WTC11 (cell line): ENCODE data around the gene FBXL7. TPM values are rescaled to one million over a fixed set of nuclear protein-coding genes. Genes with fewer than 3 reads are reported as not detected.

Source experiments
- ATAC-seq: fragments of 200-7000 bp; cut with Tn5 transposase; 2 replicates; pipeline ENCODE4 v1.10.0; 2021; ENCODE audit warnings: mild to moderate bottlenecking, moderate library complexity
- CTCF ChIA-PET: fragments of 300-600 bp; sonication (Branson Sonifier 250); formaldehyde crosslinking; loops from one replicate; lab custom pipeline; 2021; ENCODE audit warnings: antibody characterized with exemption; lab: Charles Lee
- POLR2A ChIA-PET: fragments of 350-600 bp; sonication (Branson Sonifier 250); formaldehyde crosslinking; loops from one replicate; lab custom pipeline; 2021; ENCODE audit warnings: antibody characterized with exemption; lab: Charles Lee
- DNase-seq: peaks from one replicate; pipeline ENCODE4 v3.0.0; 2021; ENCODE audit warnings: low spot score
- H3K27ac Mint-ChIP-seq: 2 replicates; pipeline ENCODE4 v1.8.0; 2021; ENCODE audit warnings: mixed read lengths
- H3K27me3 Mint-ChIP-seq: 2 replicates; pipeline ENCODE4 v1.8.0; 2021; ENCODE audit warnings: low read depth, mild to moderate bottlenecking, moderate library complexity, mixed read lengths
- H3K36me3 Mint-ChIP-seq: 2 replicates; pipeline ENCODE4 v1.8.0; 2021; ENCODE audit warnings: mixed read lengths
- H3K4me1 Mint-ChIP-seq: 2 replicates; pipeline ENCODE4 v1.8.0; 2022; ENCODE audit warnings: mixed read lengths
- H3K4me3 Mint-ChIP-seq: 2 replicates; pipeline ENCODE4 v1.8.0; 2021; ENCODE audit warnings: mild to moderate bottlenecking, moderate library complexity, mixed read lengths
- H3K9me3 Mint-ChIP-seq: 2 replicates; pipeline ENCODE4 v1.8.0; 2021; ENCODE audit warnings: mixed read lengths
- EMX1 ChIP-seq: fragments of 250-450 bp; sonication (Bioruptor Pico); IDR thresholded peaks from 2 replicates; pipeline ENCODE4 v1.8.0; 2021; ENCODE audit warnings: mild to moderate bottlenecking
- FOXJ3 ChIP-seq: sonication (generic); formaldehyde crosslinking; IDR thresholded peaks from 2 replicates; pipeline ENCODE4 v1.9.0; 2021; ENCODE audit warnings: missing genetic modification reagents, mild to moderate bottlenecking, borderline replicate concordance
- FOXP1 ChIP-seq: sonication (generic); formaldehyde crosslinking; IDR thresholded peaks from 2 replicates; pipeline ENCODE4 v1.8.0; 2022; ENCODE audit warnings: missing genetic modification reagents, mild to moderate bottlenecking, moderate library complexity, borderline replicate concordance
- GABPB1 ChIP-seq: sonication (generic); formaldehyde crosslinking; IDR thresholded peaks from 2 replicates; pipeline ENCODE4 v1.8.1; 2023; ENCODE audit warnings: mild to moderate bottlenecking, missing genetic modification reagents
- GTF2I ChIP-seq: fragments of 250-450 bp; sonication (Bioruptor Pico); conservative IDR thresholded peaks from 2 replicates; pipeline ENCODE4 v1.4.0; 2021; ENCODE audit warnings: mild to moderate bottlenecking
- HMGA2 ChIP-seq: fragments of 250-450 bp; sonication (Bioruptor Pico); IDR thresholded peaks from 2 replicates; pipeline ENCODE4 v1.4.0; 2021; ENCODE audit warnings: mild to moderate bottlenecking, moderate library complexity
- MXD4 ChIP-seq: fragments of 250-450 bp; sonication (Bioruptor Pico); IDR thresholded peaks from 2 replicates; pipeline ENCODE4 v1.8.0; 2021; ENCODE audit warnings: mild to moderate bottlenecking, moderate library complexity, borderline replicate concordance
- NFATC4 ChIP-seq: fragments of 250-450 bp; sonication (Bioruptor Pico); IDR thresholded peaks from 2 replicates; pipeline ENCODE4 v1.9.0; 2021; ENCODE audit warnings: mild to moderate bottlenecking
- NFE2L1 ChIP-seq: sonication (generic); formaldehyde crosslinking; IDR thresholded peaks from 2 replicates; pipeline ENCODE4 v1.8.1; 2023; ENCODE audit warnings: missing genetic modification reagents
- PRRX2 ChIP-seq: fragments of 250-450 bp; sonication (Bioruptor Pico); IDR thresholded peaks from 2 replicates; pipeline ENCODE4 v1.8.0; 2021; ENCODE audit warnings: mild to moderate bottlenecking
- SOX15 ChIP-seq: fragments of 250-450 bp; sonication (Bioruptor Pico); IDR thresholded peaks from 2 replicates; pipeline ENCODE4 v1.9.0; 2021; ENCODE audit warnings: mild to moderate bottlenecking
- TEAD4 ChIP-seq: sonication (generic); formaldehyde crosslinking; IDR thresholded peaks from 2 replicates; pipeline ENCODE4 v1.8.0; 2022; ENCODE audit warnings: mild to moderate bottlenecking, missing genetic modification reagents
- TP53 ChIP-seq: sonication (generic); formaldehyde crosslinking; IDR thresholded peaks from 2 replicates; pipeline ENCODE4 v1.8.1; 2023; ENCODE audit warnings: mild to moderate bottlenecking, missing genetic modification reagents
- ZNF121 ChIP-seq: sonication (generic); formaldehyde crosslinking; IDR thresholded peaks from 2 replicates; pipeline ENCODE4 v1.8.0; 2023; ENCODE audit warnings: missing genetic modification reagents
- ZNF138 ChIP-seq: sonication (generic); formaldehyde crosslinking; conservative IDR thresholded peaks from 2 replicates; pipeline ENCODE4 v1.8.1; 2022; ENCODE audit warnings: mild to moderate bottlenecking, moderate library complexity, missing genetic modification reagents
- ZNF317 ChIP-seq: sonication (generic); formaldehyde crosslinking; IDR thresholded peaks from 2 replicates; pipeline ENCODE4 v1.8.1; 2023; ENCODE audit warnings: low read depth, mild to moderate bottlenecking, moderate library complexity, missing genetic modification reagents, borderline replicate concordance
- total RNA-seq: library from RNA; stranded (reverse); gene quantifications from 3 replicates; pipeline ENCODE4 v1.2.3, GENCODE V29; 2021
- TF ChIP-seq, protein P1 (sequence below): fragments of 250-450 bp; sonication (Bioruptor Pico); IDR thresholded peaks from 2 replicates; pipeline ENCODE4 v1.9.0; 2021; ENCODE audit warnings: mild to moderate bottlenecking
- TF ChIP-seq, protein P2 (sequence below): fragments of 250-450 bp; sonication (Bioruptor Pico); IDR thresholded peaks from 2 replicates; pipeline ENCODE4 v1.8.0; 2021; ENCODE audit warnings: mild to moderate bottlenecking
- TF ChIP-seq, protein P3 (sequence below): sonication (generic); formaldehyde crosslinking; IDR thresholded peaks from 2 replicates; pipeline ENCODE4 v1.8.1; 2022; ENCODE audit warnings: low read depth, mild to moderate bottlenecking, moderate library complexity, missing genetic modification reagents, borderline replicate concordance
- TF ChIP-seq, protein P4 (sequence below): fragments of 250-450 bp; sonication (Bioruptor Pico); IDR thresholded peaks from 2 replicates; pipeline ENCODE4 v2.1.2; 2022; ENCODE audit warnings: mild to moderate bottlenecking, moderate library complexity
- TF ChIP-seq, protein P5 (sequence below): sonication (generic); formaldehyde crosslinking; IDR thresholded peaks from 2 replicates; pipeline ENCODE4 v1.8.0; 2022; ENCODE audit warnings: mild to moderate bottlenecking, missing genetic modification reagents
- TF ChIP-seq, protein P6 (sequence below): sonication (generic); formaldehyde crosslinking; IDR thresholded peaks from 2 replicates; pipeline ENCODE4 v1.8.0; 2022; ENCODE audit warnings: mild to moderate bottlenecking, missing genetic modification reagents
- TF ChIP-seq, protein P7 (sequence below): sonication (generic); formaldehyde crosslinking; IDR thresholded peaks from 2 replicates; pipeline ENCODE4 v1.8.1; 2023; ENCODE audit warnings: mild to moderate bottlenecking, missing genetic modification reagents
- TF ChIP-seq, protein P8 (sequence below): sonication (generic); formaldehyde crosslinking; IDR thresholded peaks from 2 replicates; pipeline ENCODE4 v1.8.1; 2022; ENCODE audit warnings: mild to moderate bottlenecking, missing genetic modification reagents, moderate library complexity, borderline replicate concordance

Gene FBXL7
- total RNA-seq, 1 experiment from 2014 or later = 13.8 TPM

DNA sequence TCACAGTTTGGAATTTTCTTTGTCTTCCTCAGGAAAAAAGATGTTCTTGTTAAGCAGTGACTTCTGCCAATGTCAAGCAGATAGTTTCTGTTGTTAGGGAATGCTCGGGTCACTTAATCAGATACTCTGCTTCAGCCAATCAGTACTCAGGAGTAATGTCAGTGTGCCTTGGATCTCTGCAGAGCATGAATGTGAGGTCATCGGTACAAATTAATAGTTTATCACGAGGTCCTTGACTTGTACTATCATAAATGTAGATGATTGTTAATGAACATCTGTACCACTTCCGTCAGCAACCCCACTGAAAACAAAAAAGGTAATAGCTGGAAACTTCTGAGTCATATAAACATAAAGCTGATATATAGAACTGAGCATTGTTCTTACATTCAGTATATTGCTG, 73.6 kb downstream of the FBXL7 start:
- TF ChIP-seq SOX15 (CRISPR knock-in tag) = no peak
- no peak for TF ChIP-seq FOXP1 (CRISPR knock-in tag)
- TF ChIP-seq, protein P1, sequence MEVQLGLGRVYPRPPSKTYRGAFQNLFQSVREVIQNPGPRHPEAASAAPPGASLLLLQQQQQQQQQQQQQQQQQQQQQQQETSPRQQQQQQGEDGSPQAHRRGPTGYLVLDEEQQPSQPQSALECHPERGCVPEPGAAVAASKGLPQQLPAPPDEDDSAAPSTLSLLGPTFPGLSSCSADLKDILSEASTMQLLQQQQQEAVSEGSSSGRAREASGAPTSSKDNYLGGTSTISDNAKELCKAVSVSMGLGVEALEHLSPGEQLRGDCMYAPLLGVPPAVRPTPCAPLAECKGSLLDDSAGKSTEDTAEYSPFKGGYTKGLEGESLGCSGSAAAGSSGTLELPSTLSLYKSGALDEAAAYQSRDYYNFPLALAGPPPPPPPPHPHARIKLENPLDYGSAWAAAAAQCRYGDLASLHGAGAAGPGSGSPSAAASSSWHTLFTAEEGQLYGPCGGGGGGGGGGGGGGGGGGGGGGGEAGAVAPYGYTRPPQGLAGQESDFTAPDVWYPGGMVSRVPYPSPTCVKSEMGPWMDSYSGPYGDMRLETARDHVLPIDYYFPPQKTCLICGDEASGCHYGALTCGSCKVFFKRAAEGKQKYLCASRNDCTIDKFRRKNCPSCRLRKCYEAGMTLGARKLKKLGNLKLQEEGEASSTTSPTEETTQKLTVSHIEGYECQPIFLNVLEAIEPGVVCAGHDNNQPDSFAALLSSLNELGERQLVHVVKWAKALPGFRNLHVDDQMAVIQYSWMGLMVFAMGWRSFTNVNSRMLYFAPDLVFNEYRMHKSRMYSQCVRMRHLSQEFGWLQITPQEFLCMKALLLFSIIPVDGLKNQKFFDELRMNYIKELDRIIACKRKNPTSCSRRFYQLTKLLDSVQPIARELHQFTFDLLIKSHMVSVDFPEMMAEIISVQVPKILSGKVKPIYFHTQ (CRISPR knock-in tag) = no peak
- TF ChIP-seq, protein P2, sequence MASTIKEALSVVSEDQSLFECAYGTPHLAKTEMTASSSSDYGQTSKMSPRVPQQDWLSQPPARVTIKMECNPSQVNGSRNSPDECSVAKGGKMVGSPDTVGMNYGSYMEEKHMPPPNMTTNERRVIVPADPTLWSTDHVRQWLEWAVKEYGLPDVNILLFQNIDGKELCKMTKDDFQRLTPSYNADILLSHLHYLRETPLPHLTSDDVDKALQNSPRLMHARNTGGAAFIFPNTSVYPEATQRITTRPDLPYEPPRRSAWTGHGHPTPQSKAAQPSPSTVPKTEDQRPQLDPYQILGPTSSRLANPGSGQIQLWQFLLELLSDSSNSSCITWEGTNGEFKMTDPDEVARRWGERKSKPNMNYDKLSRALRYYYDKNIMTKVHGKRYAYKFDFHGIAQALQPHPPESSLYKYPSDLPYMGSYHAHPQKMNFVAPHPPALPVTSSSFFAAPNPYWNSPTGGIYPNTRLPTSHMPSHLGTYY = no peak
- no peak for TF ChIP-seq HMGA2
- no peak for TF ChIP-seq NFE2L1
- no peak for TF ChIP-seq ZNF138
- no peak for TF ChIP-seq GTF2I
- no peak for TF ChIP-seq GABPB1 (CRISPR knock-in tag)
- no peak for TF ChIP-seq FOXJ3 (CRISPR knock-in tag)
- TF ChIP-seq EMX1 (CRISPR knock-in tag) = no peak
- TF ChIP-seq MXD4 = no peak
- TF ChIP-seq TEAD4 (CRISPR knock-in tag) = no peak
- no peak for TF ChIP-seq PRRX2 (CRISPR knock-in tag)
- TF ChIP-seq, protein P3, sequence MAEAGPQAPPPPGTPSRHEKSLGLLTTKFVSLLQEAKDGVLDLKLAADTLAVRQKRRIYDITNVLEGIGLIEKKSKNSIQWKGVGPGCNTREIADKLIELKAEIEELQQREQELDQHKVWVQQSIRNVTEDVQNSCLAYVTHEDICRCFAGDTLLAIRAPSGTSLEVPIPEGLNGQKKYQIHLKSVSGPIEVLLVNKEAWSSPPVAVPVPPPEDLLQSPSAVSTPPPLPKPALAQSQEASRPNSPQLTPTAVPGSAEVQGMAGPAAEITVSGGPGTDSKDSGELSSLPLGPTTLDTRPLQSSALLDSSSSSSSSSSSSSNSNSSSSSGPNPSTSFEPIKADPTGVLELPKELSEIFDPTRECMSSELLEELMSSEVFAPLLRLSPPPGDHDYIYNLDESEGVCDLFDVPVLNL = no peak
- TF ChIP-seq, protein P4, sequence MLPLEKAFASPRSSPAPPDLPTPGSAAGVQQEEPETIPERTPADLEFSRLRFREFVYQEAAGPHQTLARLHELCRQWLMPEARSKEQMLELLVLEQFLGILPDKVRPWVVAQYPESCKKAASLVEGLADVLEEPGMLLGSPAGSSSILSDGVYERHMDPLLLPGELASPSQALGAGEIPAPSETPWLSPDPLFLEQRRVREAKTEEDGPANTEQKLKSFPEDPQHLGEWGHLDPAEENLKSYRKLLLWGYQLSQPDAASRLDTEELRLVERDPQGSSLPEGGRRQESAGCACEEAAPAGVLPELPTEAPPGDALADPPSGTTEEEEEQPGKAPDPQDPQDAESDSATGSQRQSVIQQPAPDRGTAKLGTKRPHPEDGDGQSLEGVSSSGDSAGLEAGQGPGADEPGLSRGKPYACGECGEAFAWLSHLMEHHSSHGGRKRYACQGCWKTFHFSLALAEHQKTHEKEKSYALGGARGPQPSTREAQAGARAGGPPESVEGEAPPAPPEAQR (CRISPR knock-in tag) = no peak
- TF ChIP-seq, all 79 proteins: peak for 0
- DNase-seq = no peak
- H3K4me1 Mint-ChIP-seq = peaks cover 21% of the 10 kb centered on the region
- H3K9me3 Mint-ChIP-seq = no peaks in the 10 kb centered on the region
- ATAC-seq = no peak
- H3K4me3 Mint-ChIP-seq = no peak overlapping the region
- H3K27ac Mint-ChIP-seq = no peak overlapping the region
- ChIA-PET POLR2A (no interaction called here), CTCF (no interaction called here)
- no peaks in the 10 kb centered on the region for H3K27me3 Mint-ChIP-seq
- H3K36me3 Mint-ChIP-seq = no peaks in the 10 kb centered on the region

DNA sequence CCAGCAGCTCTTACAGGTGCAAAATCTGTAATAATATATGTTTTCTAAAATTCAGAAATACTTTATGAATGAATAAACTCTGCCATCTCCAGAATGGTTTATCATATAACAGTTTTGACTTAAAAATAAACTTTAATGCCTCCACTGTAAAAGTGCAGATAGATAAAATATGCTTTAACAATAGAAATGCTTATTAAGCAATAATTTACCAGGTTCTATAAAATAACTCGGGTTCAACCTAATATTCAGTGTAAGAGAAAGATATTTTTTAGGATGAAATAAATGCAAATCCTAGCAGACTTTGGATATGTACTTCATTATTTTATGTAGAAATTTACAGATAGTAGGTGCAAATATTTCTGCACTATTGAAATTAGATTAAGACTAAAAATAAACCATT, 74.1 kb downstream of the FBXL7 start:
- H3K4me1 Mint-ChIP-seq = peaks cover 21% of the 10 kb centered on the region
- no peak for TF ChIP-seq ZNF317
- TF ChIP-seq, protein P4 (CRISPR knock-in tag) = no peak
- TF ChIP-seq, protein P5, sequence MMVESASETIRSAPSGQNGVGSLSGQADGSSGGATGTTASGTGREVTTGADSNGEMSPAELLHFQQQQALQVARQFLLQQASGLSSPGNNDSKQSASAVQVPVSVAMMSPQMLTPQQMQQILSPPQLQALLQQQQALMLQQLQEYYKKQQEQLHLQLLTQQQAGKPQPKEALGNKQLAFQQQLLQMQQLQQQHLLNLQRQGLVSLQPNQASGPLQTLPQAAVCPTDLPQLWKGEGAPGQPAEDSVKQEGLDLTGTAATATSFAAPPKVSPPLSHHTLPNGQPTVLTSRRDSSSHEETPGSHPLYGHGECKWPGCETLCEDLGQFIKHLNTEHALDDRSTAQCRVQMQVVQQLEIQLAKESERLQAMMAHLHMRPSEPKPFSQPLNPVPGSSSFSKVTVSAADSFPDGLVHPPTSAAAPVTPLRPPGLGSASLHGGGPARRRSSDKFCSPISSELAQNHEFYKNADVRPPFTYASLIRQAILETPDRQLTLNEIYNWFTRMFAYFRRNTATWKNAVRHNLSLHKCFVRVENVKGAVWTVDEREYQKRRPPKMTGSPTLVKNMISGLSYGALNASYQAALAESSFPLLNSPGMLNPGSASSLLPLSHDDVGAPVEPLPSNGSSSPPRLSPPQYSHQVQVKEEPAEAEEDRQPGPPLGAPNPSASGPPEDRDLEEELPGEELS = no peak
- TF ChIP-seq, protein P6, sequence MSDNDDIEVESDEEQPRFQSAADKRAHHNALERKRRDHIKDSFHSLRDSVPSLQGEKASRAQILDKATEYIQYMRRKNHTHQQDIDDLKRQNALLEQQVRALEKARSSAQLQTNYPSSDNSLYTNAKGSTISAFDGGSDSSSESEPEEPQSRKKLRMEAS (CRISPR knock-in tag) = no peak
- no peak for TF ChIP-seq ZNF138
- no peak for TF ChIP-seq GTF2I
- TF ChIP-seq ZNF121 (CRISPR knock-in tag) = no peak
- no peak for TF ChIP-seq NFATC4 (CRISPR knock-in tag)
- no peak for TF ChIP-seq GABPB1 (CRISPR knock-in tag)
- TF ChIP-seq, protein P7, sequence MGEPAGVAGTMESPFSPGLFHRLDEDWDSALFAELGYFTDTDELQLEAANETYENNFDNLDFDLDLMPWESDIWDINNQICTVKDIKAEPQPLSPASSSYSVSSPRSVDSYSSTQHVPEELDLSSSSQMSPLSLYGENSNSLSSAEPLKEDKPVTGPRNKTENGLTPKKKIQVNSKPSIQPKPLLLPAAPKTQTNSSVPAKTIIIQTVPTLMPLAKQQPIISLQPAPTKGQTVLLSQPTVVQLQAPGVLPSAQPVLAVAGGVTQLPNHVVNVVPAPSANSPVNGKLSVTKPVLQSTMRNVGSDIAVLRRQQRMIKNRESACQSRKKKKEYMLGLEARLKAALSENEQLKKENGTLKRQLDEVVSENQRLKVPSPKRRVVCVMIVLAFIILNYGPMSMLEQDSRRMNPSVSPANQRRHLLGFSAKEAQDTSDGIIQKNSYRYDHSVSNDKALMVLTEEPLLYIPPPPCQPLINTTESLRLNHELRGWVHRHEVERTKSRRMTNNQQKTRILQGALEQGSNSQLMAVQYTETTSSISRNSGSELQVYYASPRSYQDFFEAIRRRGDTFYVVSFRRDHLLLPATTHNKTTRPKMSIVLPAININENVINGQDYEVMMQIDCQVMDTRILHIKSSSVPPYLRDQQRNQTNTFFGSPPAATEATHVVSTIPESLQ (CRISPR knock-in tag) = no peak
- TF ChIP-seq, protein P8, sequence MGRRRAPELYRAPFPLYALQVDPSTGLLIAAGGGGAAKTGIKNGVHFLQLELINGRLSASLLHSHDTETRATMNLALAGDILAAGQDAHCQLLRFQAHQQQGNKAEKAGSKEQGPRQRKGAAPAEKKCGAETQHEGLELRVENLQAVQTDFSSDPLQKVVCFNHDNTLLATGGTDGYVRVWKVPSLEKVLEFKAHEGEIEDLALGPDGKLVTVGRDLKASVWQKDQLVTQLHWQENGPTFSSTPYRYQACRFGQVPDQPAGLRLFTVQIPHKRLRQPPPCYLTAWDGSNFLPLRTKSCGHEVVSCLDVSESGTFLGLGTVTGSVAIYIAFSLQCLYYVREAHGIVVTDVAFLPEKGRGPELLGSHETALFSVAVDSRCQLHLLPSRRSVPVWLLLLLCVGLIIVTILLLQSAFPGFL (CRISPR knock-in tag) = no peak
- no peak for TF ChIP-seq TP53 (CRISPR knock-in tag)

More for the DNA sequence above, 74.1 kb downstream of the FBXL7 start:
- POLR2A ChIA-PET = no interaction called here
- H3K27ac Mint-ChIP-seq = no peak overlapping the region
- H3K36me3 Mint-ChIP-seq = no peaks in the 10 kb centered on the region
- DNase-seq (no peak), ATAC-seq (no peak)
- CTCF ChIA-PET = no interaction called here
- H3K27me3 Mint-ChIP-seq = no peaks in the 10 kb centered on the region
- H3K9me3 Mint-ChIP-seq = no peaks in the 10 kb centered on the region
- no peak overlapping the region for H3K4me3 Mint-ChIP-seq
